Natural killer cell (primary cell): Measurements from ENCODE around the gene KRT40. TPM values are rescaled to one million over a fixed set of nuclear protein-coding genes. Genes with fewer than 3 reads are reported as not detected.
"Not testable (repeated sequence)": the region's sequence is repeated elsewhere in the genome, so short reads cannot be mapped to it uniquely, and the experiment has no call there.

Experiments
- ATAC-seq, 3 donors: fragments of 150-1000 bp in 2 of 3; fragments of 200-7000 bp in 1 of 3; cut with Tn5 transposase; 1 replicate in 1 of 3; 2 replicates in 2 of 3; pipeline ENCODE4 v1.10.0; 2021; ENCODE audit warnings: mild to moderate bottlenecking in 2 of 3, moderate library complexity in 2 of 3
- DNase-seq, 2 donors: peaks; one replicate each; pipeline versions ENCODE4 v3.0.0 to v3.0.0-alpha.2; 2013 to 2021; ENCODE audit warnings: mixed read lengths in 1 of 2
- H3K27ac ChIP-seq: one replicate; pipeline ENCODE4 v1.5.1; 2013; ENCODE audit warnings: mild to moderate bottlenecking, low read length
- H3K27me3 ChIP-seq: one replicate; pipeline ENCODE4 v1.6.1; 2013; ENCODE audit warnings: low read length; ENCODE audit not compliant: control insufficient read depth, insufficient read depth
- H3K36me3 ChIP-seq: one replicate; pipeline ENCODE4 v1.6.1; 2013; ENCODE audit warnings: low read length; ENCODE audit not compliant: control insufficient read depth, insufficient read depth
- H3K4me1 ChIP-seq: one replicate; pipeline ENCODE4 v1.6.1; 2013; ENCODE audit warnings: low read length; ENCODE audit not compliant: control insufficient read depth, insufficient read depth
- H3K4me3 ChIP-seq: one replicate; pipeline ENCODE4 v1.5.1; 2013; ENCODE audit warnings: low read length
- H3K9me3 ChIP-seq: one replicate; pipeline ENCODE4 v1.6.1; 2013; ENCODE audit warnings: low read length; ENCODE audit not compliant: control insufficient read depth, insufficient read depth
- H3K27ac Mint-ChIP-seq, 2 donors: one replicate each; pipeline ENCODE4 v1.8.0; 2022; ENCODE audit warnings: mild to moderate bottlenecking in 2 of 2, mixed read lengths in 2 of 2, moderate library complexity in 1 of 2
- H3K27me3 Mint-ChIP-seq, 2 donors: one replicate each; pipeline ENCODE4 v1.8.0; 2022; ENCODE audit warnings: low read depth in 2 of 2, mixed read lengths in 2 of 2
- H3K36me3 Mint-ChIP-seq: one replicate; pipeline ENCODE4 v1.8.0; 2022; ENCODE audit warnings: mixed read lengths
- H3K4me1 Mint-ChIP-seq, 2 donors: one replicate each; pipeline ENCODE4 v1.8.0; 2022; ENCODE audit warnings: mixed read lengths in 2 of 2
- H3K4me3 Mint-ChIP-seq: one replicate; pipeline ENCODE4 v1.8.0; 2022; ENCODE audit warnings: mild to moderate bottlenecking, moderate library complexity, mixed read lengths
- H3K9me3 Mint-ChIP-seq, 2 donors: one replicate each; pipeline ENCODE4 v1.8.0; 2022; ENCODE audit warnings: mixed read lengths in 2 of 2
- CTCF ChIP-seq: fragments of 200-600 bp; IDR thresholded peaks from one replicate; pipeline ENCODE4 v1.8.0; 2022; ENCODE audit warnings: antibody characterized with exemption
- WGBS: methylation state at CpG from one replicate; pipeline ENCODE4 v1.1.7; 2013; ENCODE audit warnings: missing lambda C conversion rate; ENCODE audit not compliant: insufficient coverage; 5-methylcytosine and 5-hydroxymethylcytosine counted together
- intact Hi-C: fragments of 100-400 bp; cut with micrococcal nuclease; formaldehyde crosslinking; loops from one replicate; pipeline ENCODE4 v1.14.2; 2022
- total RNA-seq, 4 donors: library from RNA; stranded (reverse); fragments of 120-200 nt in 1 of 4; gene quantifications; one replicate each; pipeline versions ENCODE4 v1.2.3 to v1.2.4, GENCODE V29; 2013 to 2022

The KRT40 gene
- total RNA-seq, 3 donors from 2014 or later (not counting 1 experiment from before 2014, with no cell fraction given): not detected

GRCh38 chr17:41003926-41004325 lies 19.8 kb upstream of the KRT40 start:
- Histone ChIP-seq H3K27me3 (peaks cover 7% of the 10 kb centered on the region), H3K36me3 (no peaks in the 10 kb centered on the region), H3K4me1 (no peaks in the 10 kb centered on the region), H3K9me3 (no peaks in the 10 kb centered on the region), H3K27ac (no peak overlapping the region), H3K4me3 (no peak overlapping the region)
- no peaks in the 10 kb centered on the region for H3K4me1 Mint-ChIP-seq
- TF ChIP-seq CTCF: no peak
- 71% methylated on average over 3 of the region's 4 CpGs for WGBS
- ATAC-seq (no peak), DNase-seq (no peak)
- H3K4me3 Mint-ChIP-seq: no peak overlapping the region
- H3K27ac Mint-ChIP-seq: no peak overlapping the region
- no peaks in the 10 kb centered on the region for H3K36me3 Mint-ChIP-seq
- H3K9me3 Mint-ChIP-seq: no peaks in the 10 kb centered on the region
- peaks cover 7 to 17% of the 10 kb centered on the region in 2 donors for H3K27me3 Mint-ChIP-seq
- intact Hi-C loops: no loop called here

GRCh38 chr17:41002814-41003213 lies 18.7 kb upstream of the KRT40 start:
- Mint-ChIP-seq H3K27me3 (peaks cover 17 to 21% of the 10 kb centered on the region in 2 donors), H3K27ac (no peak overlapping the region), H3K36me3 (no peaks in the 10 kb centered on the region), H3K9me3 (no peaks in the 10 kb centered on the region), H3K4me3 (no peak overlapping the region), H3K4me1 (no peaks in the 10 kb centered on the region)
- intact Hi-C loops: no loop called here
- no peaks in the 10 kb centered on the region for H3K36me3 ChIP-seq
- H3K4me3 ChIP-seq: no peak overlapping the region
- WGBS: 80% methylated on average over 4 of the region's 5 CpGs
- peaks cover 7% of the 10 kb centered on the region for H3K27me3 ChIP-seq
- H3K9me3 ChIP-seq: no peaks in the 10 kb centered on the region
- no peak for ATAC-seq
- H3K27ac ChIP-seq: no peak overlapping the region
- no peak for DNase-seq
- TF ChIP-seq CTCF: no peak
- H3K4me1 ChIP-seq: no peaks in the 10 kb centered on the region

GRCh38 chr17:41001795-41002194 lies 17.7 kb upstream of the KRT40 start:
- H3K36me3 ChIP-seq: no peaks in the 10 kb centered on the region
- Mint-ChIP-seq H3K4me1 (no peaks in the 10 kb centered on the region), H3K9me3 (no peaks in the 10 kb centered on the region), H3K27me3 (peaks cover 27 to 28% of the 10 kb centered on the region in 2 donors), H3K36me3 (no peaks in the 10 kb centered on the region), H3K4me3 (no peak overlapping the region), H3K27ac (no peak overlapping the region)
- no peak overlapping the region for H3K4me3 ChIP-seq
- intact Hi-C loops: no loop called here
- no peak for TF ChIP-seq CTCF
- no peak for ATAC-seq
- H3K27me3 ChIP-seq: peaks cover 9% of the 10 kb centered on the region
- WGBS: 87% methylated on average over 4 of the region's 4 CpGs
- no peak overlapping the region for H3K27ac ChIP-seq
- DNase-seq: no peak
- no peaks in the 10 kb centered on the region for H3K9me3 ChIP-seq
- no peaks in the 10 kb centered on the region for H3K4me1 ChIP-seq

GRCh38 chr17:40999563-40999962 lies 15.4 kb upstream of the KRT40 start, which contains the start of gene KRTAP3-2:
Gene KRTAP3-2, minus strand, starts transcription at chr17:40999906. Its CDS starts 53 bp downstream, at chr17:40999853.
- H3K4me1 ChIP-seq, H3K9me3 ChIP-seq, H3K36me3 Mint-ChIP-seq, H3K9me3 Mint-ChIP-seq, ATAC-seq, H3K27ac Mint-ChIP-seq, H3K4me3 Mint-ChIP-seq, DNase-seq, H3K27ac ChIP-seq, H3K36me3 ChIP-seq, H3K4me3 ChIP-seq, H3K4me1 Mint-ChIP-seq, intact Hi-C loops: not testable (repeated sequence)
- peaks cover 32 to 39% of the 10 kb centered on the region in 2 donors for H3K27me3 Mint-ChIP-seq
- WGBS: 84% methylated on average over 6 of the region's 6 CpGs
- H3K27me3 ChIP-seq: peaks cover 14% of the 10 kb centered on the region
